Measurements from ENCODE around the gene PEAK3. TPM values are rescaled to one million over a fixed set of nuclear protein-coding genes. Genes with fewer than 3 reads are reported as not detected.

The PEAK3 gene
- total RNA-seq, 2 experiments from 2014 or later = not detected

DNA sequence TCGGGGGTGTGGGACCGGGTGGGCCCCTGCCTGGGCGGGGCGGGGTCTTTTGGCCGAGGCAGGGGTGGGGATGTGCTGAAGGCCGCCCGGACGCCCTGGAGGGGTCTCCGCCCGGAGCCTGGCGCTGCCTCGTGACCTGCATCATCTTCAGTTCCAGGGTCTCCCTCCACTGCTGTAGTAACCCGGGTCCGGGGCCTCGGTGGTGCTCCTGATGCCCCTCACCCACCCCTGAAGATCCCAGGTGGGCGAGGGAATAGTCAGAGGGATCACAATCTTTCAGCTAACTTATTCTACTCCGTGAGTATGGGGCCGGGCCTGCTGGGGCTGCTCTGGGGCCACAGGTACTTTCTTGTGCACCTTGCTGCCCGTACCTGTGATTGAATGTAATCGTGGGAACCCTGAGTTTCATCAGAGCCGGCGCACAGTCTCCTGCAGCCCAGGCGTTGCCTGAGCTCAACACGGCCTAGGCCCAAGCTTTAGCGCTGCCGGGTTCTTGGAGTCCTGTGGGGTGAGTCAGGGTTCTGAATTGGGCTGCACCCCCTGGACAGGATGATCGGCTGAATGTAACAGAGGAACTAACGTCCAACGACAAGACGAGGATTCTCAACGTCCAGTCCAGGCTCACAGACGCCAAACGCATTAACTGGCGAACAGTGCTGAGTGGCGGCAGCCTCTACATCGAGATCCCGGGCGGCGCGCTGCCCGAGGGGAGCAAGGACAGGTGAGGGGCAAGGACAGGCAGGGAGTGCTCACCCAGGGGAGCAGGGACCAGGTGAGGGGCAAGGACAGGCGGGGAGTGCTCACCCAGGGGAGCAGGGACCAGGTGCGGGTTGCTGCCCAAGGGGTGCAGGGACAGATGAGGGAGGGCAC lies 10.5 kb downstream of the PEAK3 start:
- intact Hi-C loops (cut with micrococcal nuclease) = loop anchor here (2.0 kb wide), 1 partner anchor 19 kb away; no protein-coding TSS in a partner anchor
- Mint-ChIP-seq H3K4me3 (peak overlapping the region; percentile 89), H3K27ac (peak overlapping the region; percentile 90), H3K27me3 (ENCODE audit: low read depth) (no peaks in the 10 kb centered on the region), H3K36me3 (ENCODE audit: low read depth) (peaks cover 40% of the 10 kb centered on the region), H3K9me3 (no peaks in the 10 kb centered on the region), H3K4me1 (ENCODE audit: low read depth) (peaks cover 45% of the 10 kb centered on the region)
- CTCF ChIA-PET = interaction anchor here (1.2 kb wide), 3 partner anchors 17 to 33 kb away, joined by 3 to 6 read pairs (median 4); no protein-coding TSS in a partner anchor
- DNase-seq = no peak

DNA sequence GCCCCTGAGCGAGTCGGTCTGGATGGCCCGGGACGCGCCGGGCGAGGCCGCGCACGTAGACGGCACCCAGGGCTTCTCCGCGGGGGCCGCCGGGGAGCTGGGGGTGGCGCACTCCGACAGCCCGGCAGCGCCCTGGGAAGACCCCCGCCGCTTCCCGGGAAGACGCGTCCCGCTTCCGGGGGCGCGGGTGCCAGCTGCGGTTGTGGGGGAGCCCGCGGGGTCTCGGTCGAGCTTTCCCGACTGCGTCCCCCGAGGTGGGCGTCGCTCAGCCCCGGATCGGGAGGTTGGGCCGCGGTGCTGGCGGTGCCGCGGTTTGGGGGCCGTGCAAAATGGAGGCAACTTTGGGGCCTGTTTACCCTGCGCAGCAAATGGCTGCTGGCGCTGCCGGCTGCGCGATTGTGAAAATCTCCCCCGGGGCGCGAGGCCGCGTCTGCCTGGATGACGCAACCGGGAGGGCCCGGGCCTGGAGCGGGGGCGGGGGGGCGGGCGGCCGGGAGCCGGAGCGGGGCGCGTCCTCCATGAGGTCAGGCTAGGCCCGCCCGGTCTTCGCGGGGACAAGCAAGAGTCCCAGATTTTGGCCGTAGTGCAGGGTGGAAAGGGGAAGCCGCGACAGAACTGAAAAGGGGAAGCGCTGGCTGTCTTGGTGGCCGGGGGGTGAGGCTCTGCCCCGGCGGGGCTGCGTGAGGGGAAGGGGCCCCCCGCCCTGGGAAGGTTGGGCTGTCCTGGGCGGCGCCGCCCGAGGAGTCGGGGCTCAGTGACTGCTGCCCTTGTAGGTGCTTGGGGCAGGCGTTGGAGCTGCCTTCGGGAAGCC lies 11.3 kb downstream of the PEAK3 start:
- H3K4me3 Mint-ChIP-seq = peak overlapping the region; percentile 89
- no peaks in the 10 kb centered on the region for H3K9me3 Mint-ChIP-seq
- intact Hi-C loops (cut with micrococcal nuclease) = no loop called here
- peak overlapping the region; percentile 92 for H3K27ac Mint-ChIP-seq
- peaks cover 40% of the 10 kb centered on the region for H3K36me3 Mint-ChIP-seq (ENCODE audit: low read depth)
- peak; percentile 83 for DNase-seq
- H3K4me1 Mint-ChIP-seq (ENCODE audit: low read depth) = peaks cover 49% of the 10 kb centered on the region
- no peaks in the 10 kb centered on the region for H3K27me3 Mint-ChIP-seq (ENCODE audit: low read depth)
- CTCF ChIA-PET = interaction anchor here (1.2 kb wide), 1 partner anchor 17 kb away, joined by 3 read pairs; no protein-coding TSS in a partner anchor

DNA sequence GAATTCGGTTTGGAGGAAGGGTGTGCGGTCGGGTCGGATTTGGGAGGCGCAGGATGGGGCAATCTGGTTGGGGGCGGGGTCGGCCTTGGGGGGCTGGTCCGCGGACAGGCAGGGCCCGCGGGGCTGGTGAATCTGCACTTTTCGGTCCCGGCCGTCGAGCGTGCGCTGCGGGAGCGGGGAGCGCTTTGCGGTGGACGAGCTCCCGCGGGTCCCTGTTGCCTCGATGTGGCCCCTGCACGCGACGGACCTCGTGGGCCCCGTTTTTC lies 11.9 kb downstream of the PEAK3 start:
- Mint-ChIP-seq H3K4me3 (peak overlapping the region; percentile 89), H3K4me1 (ENCODE audit: low read depth) (peaks cover 48% of the 10 kb centered on the region), H3K27ac (peak overlapping the region; percentile 92), H3K27me3 (ENCODE audit: low read depth) (no peaks in the 10 kb centered on the region), H3K36me3 (ENCODE audit: low read depth) (peaks cover 40% of the 10 kb centered on the region), H3K9me3 (no peaks in the 10 kb centered on the region)
- DNase-seq = no peak
- CTCF ChIA-PET = interaction anchor here (0.9 kb wide), 1 partner anchor 114 kb away, joined by 3 read pairs; no protein-coding TSS in a partner anchor
- intact Hi-C loops (cut with micrococcal nuclease) = no loop called here

DNA sequence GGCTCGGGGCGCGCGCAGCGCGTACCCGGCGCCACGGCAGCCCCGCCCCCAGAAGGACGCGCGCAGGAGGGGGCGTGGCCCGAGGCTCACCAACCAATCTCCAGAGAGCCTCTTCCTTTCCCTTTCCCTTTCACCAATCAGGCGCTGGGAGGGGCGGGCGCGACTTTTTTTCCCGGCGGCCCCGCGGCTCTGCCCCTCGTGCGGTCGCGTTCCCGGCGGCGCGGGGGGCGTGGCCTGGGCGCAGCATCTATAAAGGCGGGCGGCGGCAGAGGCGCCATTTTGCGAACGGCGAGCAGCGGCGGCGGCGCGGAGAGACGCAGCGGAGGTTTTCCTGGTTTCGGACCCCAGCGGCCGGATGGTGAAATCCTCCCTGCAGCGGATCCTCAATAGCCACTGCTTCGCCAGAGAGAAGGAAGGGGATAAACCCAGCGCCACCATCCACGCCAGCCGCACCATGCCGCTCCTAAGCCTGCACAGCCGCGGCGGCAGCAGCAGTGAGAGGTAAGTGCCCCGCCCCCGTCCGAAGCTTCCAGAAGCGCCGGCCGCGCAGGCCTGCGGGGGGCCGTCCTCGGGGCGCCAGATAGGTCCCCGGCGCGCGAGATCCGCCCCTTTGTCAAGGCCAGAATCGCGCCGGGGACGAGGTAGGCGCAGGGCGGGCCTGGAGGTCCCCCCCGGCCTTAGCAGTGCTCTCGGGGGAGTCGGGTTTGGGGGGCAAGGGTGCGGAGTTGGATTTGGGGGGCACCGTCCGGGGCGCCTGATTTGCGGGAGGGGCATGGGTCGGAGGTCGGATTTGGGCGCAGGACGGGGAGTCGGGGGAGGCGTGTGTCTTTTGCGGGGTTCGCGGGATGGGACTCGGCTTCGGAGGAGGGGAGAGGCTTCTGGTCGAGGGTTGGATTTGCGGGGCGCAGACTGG lies 12.5 kb downstream of the PEAK3 start:
- Mint-ChIP-seq H3K4me1 (ENCODE audit: low read depth) (peaks cover 44% of the 10 kb centered on the region), H3K36me3 (ENCODE audit: low read depth) (peaks cover 37% of the 10 kb centered on the region), H3K27me3 (ENCODE audit: low read depth) (no peaks in the 10 kb centered on the region), H3K4me3 (peak overlapping the region; percentile 89), H3K9me3 (no peaks in the 10 kb centered on the region), H3K27ac (peak overlapping the region; percentile 92)
- CTCF ChIA-PET = interaction anchor here (0.9 kb wide), 1 partner anchor 113 kb away, joined by 3 read pairs; no protein-coding TSS in a partner anchor
- peak; percentile 99 for DNase-seq
- intact Hi-C loops (cut with micrococcal nuclease) = loop anchor here (1.0 kb wide), 6 partner anchors 11 to 218 kb away; partner anchors contain the start of genes AP3D1, IZUMO4, LSM7 and MKNK2

DNA sequence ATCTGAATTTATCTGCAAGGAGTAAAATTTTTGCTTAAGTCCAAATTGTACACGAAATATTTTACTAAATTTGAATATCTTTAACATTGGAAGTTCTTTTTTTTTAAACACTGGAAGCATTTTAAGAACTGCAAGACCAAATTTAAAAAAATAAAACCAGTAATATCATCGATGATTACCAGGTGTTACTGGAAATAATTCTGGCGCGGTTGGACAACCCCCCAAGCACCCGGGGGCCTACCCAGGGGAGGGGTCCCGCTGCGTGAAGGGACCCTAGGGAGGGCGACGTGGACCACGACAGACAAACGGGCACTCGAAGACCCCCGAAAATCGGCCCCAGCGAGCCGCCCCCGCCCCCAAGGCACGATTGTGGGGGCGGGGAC lies 13.1 kb downstream of the PEAK3 start:
- Mint-ChIP-seq H3K9me3 (no peaks in the 10 kb centered on the region), H3K4me1 (ENCODE audit: low read depth) (peaks cover 38% of the 10 kb centered on the region), H3K36me3 (ENCODE audit: low read depth) (peaks cover 31% of the 10 kb centered on the region), H3K4me3 (peak overlapping the region; percentile 89), H3K27me3 (ENCODE audit: low read depth) (no peaks in the 10 kb centered on the region), H3K27ac (peak overlapping the region; percentile 92)
- intact Hi-C loops (cut with micrococcal nuclease) = loop anchor here (1.0 kb wide), 6 partner anchors 11 to 218 kb away; partner anchors contain the start of genes AP3D1, IZUMO4, LSM7 and MKNK2
- CTCF ChIA-PET = no interaction called here
- DNase-seq = no peak

DNA sequence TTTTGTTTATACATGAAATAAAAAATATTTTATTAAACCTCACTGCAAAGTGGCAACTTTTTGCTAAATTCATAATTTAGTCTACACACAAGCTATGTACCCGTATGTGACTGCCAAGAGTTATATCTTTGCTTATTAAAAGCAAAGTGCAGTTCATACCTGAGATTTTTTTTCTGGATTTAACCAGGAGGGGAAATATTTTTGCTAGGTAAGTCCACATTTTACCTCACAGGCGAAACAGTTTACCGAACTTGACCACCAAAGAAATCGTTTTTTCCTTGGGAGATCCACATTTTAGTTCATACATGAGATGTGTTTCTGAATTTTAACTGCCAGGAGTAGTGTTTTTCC lies 13.5 kb downstream of the PEAK3 start:
- Mint-ChIP-seq H3K9me3 (no peaks in the 10 kb centered on the region), H3K36me3 (ENCODE audit: low read depth) (peaks cover 27% of the 10 kb centered on the region), H3K27me3 (ENCODE audit: low read depth) (no peaks in the 10 kb centered on the region), H3K4me3 (peak overlapping the region; percentile 89), H3K4me1 (ENCODE audit: low read depth) (peaks cover 34% of the 10 kb centered on the region), H3K27ac (peak overlapping the region; percentile 92)
- CTCF ChIA-PET = no interaction called here
- DNase-seq = no peak
- intact Hi-C loops (cut with micrococcal nuclease) = no loop called here

DNA sequence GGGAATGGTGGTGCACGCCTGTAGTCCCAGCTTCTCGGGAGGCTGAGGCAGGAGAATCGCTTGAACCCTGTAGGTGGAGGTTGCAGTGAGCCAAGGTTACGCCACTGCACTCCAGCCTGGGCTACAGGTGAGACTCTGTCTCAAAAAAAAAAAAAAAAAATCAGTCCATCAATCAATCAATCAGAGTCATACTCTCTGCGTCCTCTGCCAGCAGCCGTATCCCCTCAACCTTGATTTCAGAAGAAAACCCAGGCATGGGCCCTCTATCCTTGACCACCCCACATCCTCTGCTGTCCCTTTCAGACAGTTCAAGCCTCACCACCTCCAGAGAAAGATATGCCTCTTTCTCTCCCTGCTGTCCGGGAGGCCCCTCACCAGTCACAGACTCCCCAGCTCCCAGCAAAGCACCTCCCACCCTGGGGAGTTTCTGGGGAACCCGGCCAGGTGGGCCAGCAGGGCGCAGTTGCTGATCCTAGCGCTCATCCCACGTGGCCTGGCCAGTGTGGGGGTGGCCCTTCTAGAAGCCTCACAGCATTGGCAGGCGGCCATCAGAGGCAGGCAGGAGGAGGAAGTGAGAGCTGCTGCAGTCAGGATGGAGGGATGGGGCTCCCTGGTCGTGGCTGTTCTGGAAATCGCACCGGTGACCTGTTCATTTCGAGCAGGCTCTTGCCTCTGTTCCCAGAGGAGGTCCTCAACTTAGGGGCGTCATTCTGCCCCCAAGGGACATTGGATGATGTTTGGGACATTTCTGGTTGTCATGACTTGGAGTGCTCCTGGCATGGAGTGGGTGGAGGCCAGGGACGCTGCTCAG lies 15.6 kb downstream of the PEAK3 start:
- H3K27ac Mint-ChIP-seq = peak overlapping the region; percentile 16
- CTCF ChIA-PET = no interaction called here
- no peaks in the 10 kb centered on the region for H3K27me3 Mint-ChIP-seq (ENCODE audit: low read depth)
- no peaks in the 10 kb centered on the region for H3K9me3 Mint-ChIP-seq
- peaks cover 20% of the 10 kb centered on the region for H3K4me1 Mint-ChIP-seq (ENCODE audit: low read depth)
- intact Hi-C loops (cut with micrococcal nuclease) = no loop called here
- H3K36me3 Mint-ChIP-seq (ENCODE audit: low read depth) = peaks cover 15% of the 10 kb centered on the region
- peak overlapping the region; percentile 8 for H3K4me3 Mint-ChIP-seq
- DNase-seq = peak; percentile 72

DNA sequence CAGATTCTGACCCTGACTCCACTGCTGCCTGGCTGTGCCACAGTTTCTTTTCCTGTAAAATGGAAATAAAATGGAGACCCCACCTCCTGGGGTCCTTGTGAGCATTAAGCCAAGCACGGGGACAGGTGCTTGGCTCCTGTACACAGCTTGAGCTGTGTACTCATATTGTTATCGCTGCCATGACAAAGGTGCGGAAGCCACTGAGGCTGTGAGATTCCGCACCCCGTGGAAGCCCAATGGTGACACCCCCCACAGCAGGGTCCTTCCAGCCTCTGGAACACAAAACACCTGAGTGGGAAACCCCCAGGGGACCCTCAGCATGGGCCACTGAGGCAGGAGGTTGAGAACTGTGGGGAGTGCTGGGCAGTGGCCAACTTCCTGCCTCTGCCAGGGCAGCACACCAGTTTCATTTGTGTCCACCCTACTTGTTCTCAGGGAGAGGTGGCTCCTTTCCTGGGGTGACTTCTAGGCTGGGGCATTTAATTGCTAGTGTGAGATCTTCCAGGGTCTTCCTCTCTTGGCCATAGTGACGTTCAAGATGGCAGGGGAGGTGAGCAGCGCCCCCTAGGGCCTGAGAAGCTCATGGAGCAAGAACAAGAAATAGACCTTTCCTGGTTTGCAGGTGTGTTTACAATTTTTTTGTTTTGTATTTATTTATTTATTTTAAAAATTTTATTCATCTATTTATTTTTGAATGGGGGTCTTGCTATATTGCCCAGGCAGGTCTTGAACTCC lies 20.4 kb downstream of the PEAK3 start:
- H3K4me3 Mint-ChIP-seq = no peak overlapping the region
- H3K27ac Mint-ChIP-seq = no peak overlapping the region
- peaks cover 29% of the 10 kb centered on the region for H3K4me1 Mint-ChIP-seq (ENCODE audit: low read depth)
- peak; percentile 78 for DNase-seq
- H3K9me3 Mint-ChIP-seq = no peaks in the 10 kb centered on the region
- CTCF ChIA-PET = interaction anchor here (0.6 to 1.6 kb wide), 8 partner anchors 8 to 601 kb away, joined by 3 to 7 read pairs (median 3); no protein-coding TSS in a partner anchor
- no peaks in the 10 kb centered on the region for H3K36me3 Mint-ChIP-seq (ENCODE audit: low read depth)
- intact Hi-C loops (cut with micrococcal nuclease) = loop anchor here (1.0 kb wide), 1 partner anchor 105 kb away; no protein-coding TSS in a partner anchor
- no peaks in the 10 kb centered on the region for H3K27me3 Mint-ChIP-seq (ENCODE audit: low read depth)

DNA sequence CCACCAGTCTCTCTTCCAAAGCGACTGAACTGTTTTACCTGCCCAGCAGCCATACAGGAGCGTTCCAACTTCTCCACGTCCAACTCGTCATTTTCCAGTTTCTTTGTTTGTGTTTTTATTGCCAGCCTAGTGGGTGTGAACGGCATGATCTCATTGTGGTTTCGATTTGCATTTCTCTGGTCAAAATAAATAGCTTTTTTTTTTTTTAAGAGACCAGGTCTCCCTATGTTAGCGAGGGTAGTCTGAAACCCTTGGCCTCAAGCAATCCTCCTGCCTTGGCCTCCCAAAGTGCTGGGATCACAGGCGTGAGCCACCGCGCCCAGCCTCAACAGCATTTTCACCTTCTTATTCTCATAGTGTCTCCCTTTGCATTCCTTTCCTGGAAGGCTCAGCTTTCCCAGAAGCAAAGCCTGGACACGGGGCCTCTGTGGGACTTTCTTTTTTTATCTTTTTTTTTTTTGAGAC lies 21.6 kb downstream of the PEAK3 start:
- intact Hi-C loops (cut with micrococcal nuclease) = no loop called here
- Mint-ChIP-seq H3K36me3 (ENCODE audit: low read depth) (no peaks in the 10 kb centered on the region), H3K4me3 (no peak overlapping the region), H3K27ac (no peak overlapping the region), H3K9me3 (no peaks in the 10 kb centered on the region), H3K4me1 (ENCODE audit: low read depth) (peaks cover 26% of the 10 kb centered on the region), H3K27me3 (ENCODE audit: low read depth) (no peaks in the 10 kb centered on the region)
- CTCF ChIA-PET = interaction anchor here (0.6 to 3.4 kb wide), 4 partner anchors 14 to 29 kb away, joined by 3 to 16 read pairs (median 9); no protein-coding TSS in a partner anchor
- DNase-seq = no peak

DNA sequence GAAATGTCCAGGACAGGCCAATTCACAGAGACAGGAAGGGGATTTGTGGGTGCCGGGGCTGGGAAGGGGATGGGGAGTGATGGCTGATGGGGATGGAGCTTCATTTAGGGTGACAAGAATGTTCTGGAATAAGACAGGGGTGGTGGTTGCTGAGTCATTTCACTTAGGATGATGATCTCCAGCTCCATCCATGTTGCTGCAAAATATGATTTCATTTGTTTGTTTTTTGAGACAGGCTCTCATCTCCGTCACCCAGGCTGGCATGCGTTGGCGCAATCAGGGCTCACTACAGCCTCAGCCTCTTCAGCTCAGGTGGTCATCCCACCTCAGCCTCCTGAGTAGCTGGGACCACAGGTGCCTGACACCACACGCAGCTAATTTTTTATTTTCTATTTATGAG lies 22.6 kb downstream of the PEAK3 start:
- intact Hi-C loops (cut with micrococcal nuclease) = no loop called here
- Mint-ChIP-seq H3K27me3 (ENCODE audit: low read depth) (no peaks in the 10 kb centered on the region), H3K27ac (peak overlapping the region; percentile 8), H3K36me3 (ENCODE audit: low read depth) (no peaks in the 10 kb centered on the region), H3K4me1 (ENCODE audit: low read depth) (peaks cover 26% of the 10 kb centered on the region), H3K4me3 (no peak overlapping the region), H3K9me3 (no peaks in the 10 kb centered on the region)
- DNase-seq = no peak
- CTCF ChIA-PET = interaction anchor here (0.6 to 3.4 kb wide), 7 partner anchors 15 to 178 kb away, joined by 3 to 16 read pairs (median 3); no protein-coding TSS in a partner anchor

Measured in activated naive CD4-positive, alpha-beta T cell treated with anti-CD3 and anti-CD28 coated beads for 36 hours (primary cell).